ENCODE results near the gene ADORA1.

Gene ADORA1

GRCh38 chr1:203121186-203122015 is 6.1 kb upstream of the ADORA1 start:
- FAIRE-seq (no peak), DNase-seq (ENCODE audit: insufficient read length, low spot score) (no peak)

DNA sequence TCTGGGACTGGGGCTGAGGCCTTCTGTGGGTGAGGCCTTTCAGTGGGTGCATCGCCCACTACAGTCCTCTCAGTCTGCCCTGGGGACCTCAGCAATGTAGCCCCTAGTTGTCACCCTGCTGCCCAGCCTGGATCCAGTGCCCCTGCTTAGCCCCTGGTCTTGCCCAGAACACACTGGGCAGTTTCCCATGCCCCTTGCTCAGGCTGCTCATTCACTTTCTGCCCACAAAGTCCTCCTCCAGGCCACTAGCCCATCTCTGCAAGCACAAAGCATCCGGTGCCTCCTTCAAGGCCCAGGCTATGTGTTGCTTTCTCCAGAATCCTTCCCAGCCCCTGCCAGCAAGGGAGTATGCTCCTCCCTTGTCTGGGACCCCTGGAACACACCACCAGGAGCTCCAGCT is 5.4 kb upstream of the ADORA1 start:
- FAIRE-seq (no peak), DNase-seq (ENCODE audit: insufficient read length, low spot score) (no peak)
- TF ChIP-seq POLR2A (IDR thresholded peaks at IDR 0.05; ENCODE audit: low read depth, low read length), result no peak

More at GRCh38 chr1:203121186-203122015, 6.1 kb upstream of the ADORA1 start:
- no peak for TF ChIP-seq POLR2A (IDR thresholded peaks at IDR 0.05; ENCODE audit: low read depth, low read length)

- no peak for FAIRE-seq
- DNase-seq (ENCODE audit: insufficient read length, low spot score), result no peak
- TF ChIP-seq POLR2A (IDR thresholded peaks at IDR 0.05; ENCODE audit: low read depth, low read length), result no peak
Observed at GRCh38 chr1:203124011-203124410, 3.5 kb upstream of the ADORA1 start.

DNA sequence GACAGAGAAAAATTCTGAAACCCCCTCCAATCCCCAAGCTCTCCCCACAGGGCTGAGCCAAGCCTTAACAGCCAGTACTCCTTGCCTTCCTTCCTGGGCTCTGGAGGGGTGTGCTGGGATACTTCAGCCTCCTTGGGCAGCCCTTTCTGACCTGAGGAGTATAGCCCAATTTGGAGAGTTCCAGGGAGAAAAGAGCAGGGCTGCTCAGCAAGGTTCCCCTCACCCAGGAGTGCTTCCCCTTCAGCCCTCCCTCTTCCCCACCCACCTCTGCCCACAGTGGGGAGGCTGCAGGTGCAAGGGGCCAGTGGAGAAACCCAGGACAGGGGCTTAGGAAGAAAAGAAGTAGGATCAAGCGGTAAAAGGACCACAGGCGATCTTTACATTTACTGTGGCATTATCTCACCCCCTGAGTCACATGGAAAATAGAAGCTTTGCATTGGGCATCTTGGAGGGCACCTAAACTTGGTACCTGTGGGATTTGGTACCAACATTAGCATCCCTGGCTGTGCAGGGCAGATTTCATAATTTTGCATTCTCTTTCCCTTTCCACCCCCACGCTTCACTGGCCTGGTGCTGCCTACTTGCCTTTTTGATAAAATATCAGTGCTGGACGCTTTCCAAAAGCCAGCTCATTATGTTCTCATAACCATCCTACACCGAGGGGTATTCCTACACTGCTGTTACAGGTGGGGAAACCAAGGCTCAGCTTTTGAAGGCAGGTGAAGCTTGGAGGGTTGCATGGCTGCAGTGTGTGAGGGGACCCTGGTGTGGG is 2.8 kb upstream of the ADORA1 start:
- no peak for FAIRE-seq
- no peak for DNase-seq (ENCODE audit: insufficient read length, low spot score)
- TF ChIP-seq POLR2A (IDR thresholded peaks at IDR 0.05; ENCODE audit: low read depth, low read length), result no peak

DNA sequence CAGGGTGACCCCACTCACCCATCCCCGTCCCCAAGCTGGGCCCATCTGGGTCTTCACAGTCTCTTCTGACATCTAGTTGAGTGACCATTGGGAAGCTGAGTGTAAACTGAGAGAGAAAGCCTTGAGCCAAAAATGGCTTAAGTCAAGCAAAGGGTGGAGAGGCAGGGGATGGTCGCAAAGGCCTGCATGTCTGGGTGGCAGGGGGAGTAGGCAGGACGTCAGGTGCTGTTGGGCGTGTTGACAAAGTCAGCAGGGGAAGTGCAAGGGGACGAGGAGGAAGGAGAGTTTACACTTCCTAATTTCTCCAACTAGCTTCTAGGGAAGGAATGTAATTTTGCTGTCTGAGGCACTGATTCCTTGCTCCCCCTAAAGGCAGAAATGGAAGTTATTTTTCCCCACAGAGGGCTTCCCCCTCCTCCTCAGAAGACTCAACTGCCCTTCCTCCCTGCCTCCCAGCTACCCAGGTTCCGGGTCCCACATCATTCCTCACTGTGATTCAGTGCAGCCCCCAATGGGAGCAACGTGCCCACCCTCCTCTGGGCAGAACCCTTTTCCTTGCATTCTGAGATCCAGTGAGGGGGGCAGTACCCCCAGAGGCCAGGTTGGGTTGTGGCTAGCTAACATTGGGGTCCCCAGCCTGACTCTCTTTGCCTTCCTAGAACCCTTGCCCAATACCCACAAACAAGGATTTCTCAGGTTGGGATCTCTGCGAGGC is 1.2 kb upstream of the ADORA1 start:
- TF ChIP-seq POLR2A (IDR thresholded peaks at IDR 0.05; ENCODE audit: low read depth, low read length), result no peak
- FAIRE-seq (no peak), DNase-seq (ENCODE audit: insufficient read length, low spot score) (no peak)

GRCh38 chr1:203126866-203127665 is 460 bp upstream of the ADORA1 start:
- DNase-seq (ENCODE audit: insufficient read length, low spot score), result no peak
- no peak for FAIRE-seq

DNA sequence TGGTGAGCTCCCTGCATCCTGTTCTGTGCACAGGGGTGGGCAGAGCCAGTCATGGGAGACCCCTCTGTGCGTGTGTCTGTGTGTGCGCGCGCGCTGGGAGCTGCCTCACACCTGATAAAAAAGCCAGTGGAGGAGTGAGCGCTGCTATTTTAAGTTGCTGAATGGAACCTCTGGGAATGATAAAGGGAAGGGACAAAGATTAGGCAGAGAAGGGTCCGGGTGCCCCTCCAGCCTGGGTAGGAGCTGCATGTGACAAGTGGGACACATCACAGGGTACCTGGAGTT is 847 bp downstream of the ADORA1 start:
- DNase-seq (ENCODE audit: insufficient read length, low spot score), result no peak
- no peak for TF ChIP-seq POLR2A (IDR thresholded peaks at IDR 0.05; ENCODE audit: low read depth, low read length)
- FAIRE-seq, result no peak

More at GRCh38 chr1:203126866-203127665, 460 bp upstream of the ADORA1 start:
- TF ChIP-seq POLR2A (IDR thresholded peaks at IDR 0.05; ENCODE audit: low read depth, low read length), result no peak

DNA sequence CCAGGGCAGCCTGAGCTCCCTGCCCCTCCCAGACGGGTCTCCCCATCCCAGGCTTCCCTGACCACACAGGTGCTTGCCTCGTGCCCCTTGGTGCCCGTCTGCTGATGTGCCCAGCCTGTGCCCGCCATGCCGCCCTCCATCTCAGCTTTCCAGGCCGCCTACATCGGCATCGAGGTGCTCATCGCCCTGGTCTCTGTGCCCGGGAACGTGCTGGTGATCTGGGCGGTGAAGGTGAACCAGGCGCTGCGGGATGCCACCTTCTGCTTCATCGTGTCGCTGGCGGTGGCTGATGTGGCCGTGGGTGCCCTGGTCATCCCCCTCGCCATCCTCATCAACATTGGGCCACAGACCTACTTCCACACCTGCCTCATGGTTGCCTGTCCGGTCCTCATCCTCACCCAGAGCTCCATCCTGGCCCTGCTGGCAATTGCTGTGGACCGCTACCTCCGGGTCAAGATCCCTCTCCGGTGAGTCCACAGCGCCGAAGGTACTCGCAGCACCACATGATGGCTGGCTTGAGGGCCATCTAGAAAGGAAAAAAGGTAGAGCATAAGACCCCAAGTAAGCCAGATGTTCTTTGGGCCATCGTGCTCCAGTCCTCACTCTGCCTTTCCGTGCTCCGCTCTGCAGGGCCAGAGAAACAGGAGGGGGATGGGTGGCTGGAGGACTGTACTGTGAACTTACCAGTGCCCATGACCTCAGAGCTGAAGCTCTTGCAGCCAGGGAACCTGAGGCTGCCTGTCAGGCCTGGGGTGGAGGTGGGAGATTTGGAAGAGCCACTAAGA is 1.4 kb downstream of the ADORA1 start:
- no peak for TF ChIP-seq POLR2A (IDR thresholded peaks at IDR 0.05; ENCODE audit: low read depth, low read length)
- no peak for DNase-seq (ENCODE audit: insufficient read length, low spot score)
- no peak for FAIRE-seq

DNA sequence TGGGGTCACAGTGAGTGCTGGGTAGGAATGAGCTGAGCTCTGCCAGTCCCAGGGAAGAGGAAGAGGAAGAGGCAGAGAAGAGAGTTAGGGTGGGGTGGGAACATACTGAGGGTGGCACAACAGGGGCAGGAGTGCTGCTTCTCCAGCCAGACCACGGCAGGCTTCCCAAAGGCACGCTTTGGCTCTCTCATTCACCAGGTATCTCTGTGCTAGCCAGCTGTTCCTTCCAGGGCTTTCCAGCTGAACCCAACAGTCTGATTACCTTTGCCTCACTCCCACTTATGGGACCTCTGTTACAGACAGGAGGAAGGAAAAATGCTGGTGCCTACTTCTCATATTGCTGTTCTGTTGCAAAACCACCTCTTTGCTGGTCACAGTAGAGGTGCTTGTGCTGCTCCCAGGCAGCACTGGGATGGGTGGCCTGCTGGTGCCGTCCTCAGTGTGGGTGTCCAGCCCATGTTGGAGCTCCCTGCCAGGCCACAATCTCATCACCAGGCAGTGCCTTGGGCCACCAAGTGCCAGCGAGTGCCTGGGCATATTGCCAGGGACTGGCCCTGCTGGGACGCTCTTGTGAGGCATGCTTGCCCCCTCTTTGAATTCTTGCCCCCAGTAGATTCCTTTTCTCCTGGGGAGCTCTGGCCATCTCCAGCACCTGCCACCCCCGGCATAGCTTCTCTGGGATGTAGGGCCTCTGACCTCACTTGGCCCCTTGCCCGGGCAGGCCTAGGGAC is 2.1 kb downstream of the ADORA1 start:
- FAIRE-seq, result no peak
- DNase-seq (ENCODE audit: insufficient read length, low spot score), result no peak
- TF ChIP-seq POLR2A (IDR thresholded peaks at IDR 0.05; ENCODE audit: low read depth, low read length), result no peak

DNA sequence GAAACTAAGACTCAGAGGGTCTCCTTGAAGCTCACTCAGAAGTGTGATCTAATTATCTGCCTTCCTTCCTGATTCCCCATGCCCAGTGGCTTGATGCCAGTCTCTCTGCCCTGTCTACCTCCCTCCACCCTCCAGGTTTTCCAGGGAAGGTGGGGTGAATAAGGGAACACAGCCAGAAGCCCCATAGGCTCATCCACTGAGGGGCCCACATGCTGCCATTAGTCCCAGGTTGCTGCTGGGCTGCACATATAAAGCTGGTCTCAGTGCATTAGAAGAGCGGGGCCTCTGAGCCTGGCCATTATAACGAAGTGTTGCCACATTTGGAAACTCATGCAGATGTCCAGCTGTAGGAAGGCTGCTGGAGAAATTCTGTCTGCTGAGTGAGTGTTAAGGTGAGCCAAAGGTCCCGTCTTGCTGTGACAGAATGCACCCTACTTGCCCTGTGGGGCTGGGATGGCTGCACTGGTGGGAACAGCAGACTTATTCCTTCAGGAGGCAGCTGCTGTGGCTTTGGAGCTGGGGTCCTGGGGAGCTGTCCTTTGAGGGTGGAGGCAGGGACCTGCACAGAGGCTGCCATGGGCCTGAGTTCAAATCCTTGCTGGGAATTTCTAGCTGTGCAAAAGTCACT is 2.9 kb downstream of the ADORA1 start:
- FAIRE-seq (no peak), DNase-seq (ENCODE audit: insufficient read length, low spot score) (no peak)
- TF ChIP-seq POLR2A (IDR thresholded peaks at IDR 0.05; ENCODE audit: low read depth, low read length), result no peak

DNA sequence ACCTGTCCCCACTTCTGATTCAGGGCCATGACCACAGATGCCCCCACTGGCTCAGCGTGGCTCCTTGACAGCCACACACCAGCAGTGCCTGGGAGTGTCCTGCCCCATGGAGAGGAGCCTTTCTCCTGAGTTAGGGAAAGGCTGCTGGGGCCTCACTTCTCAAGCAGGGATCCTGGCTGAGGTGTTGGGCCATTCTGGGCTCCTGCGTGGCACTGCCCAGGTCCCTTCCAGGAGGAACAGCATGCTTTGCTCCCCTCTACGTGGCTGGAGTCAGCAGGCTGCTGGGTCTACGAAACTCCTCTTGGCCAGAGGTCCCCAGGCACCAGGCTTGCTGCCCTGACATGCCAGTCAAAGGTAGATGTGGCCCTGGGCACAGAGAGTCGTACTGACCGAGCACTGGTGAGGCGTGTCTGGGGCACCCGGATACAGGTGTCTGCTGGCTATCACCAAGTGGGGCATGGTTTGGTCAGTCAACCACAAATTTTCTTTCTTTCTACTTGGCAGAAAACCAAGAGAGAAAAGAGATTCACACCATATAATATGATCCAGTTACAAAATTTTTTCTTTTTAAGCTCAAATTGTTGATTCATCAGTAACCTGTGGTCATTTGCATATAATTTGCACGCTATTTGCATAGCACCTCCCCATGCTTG is 4.1 kb downstream of the ADORA1 start:
- FAIRE-seq, result no peak
- no peak for TF ChIP-seq POLR2A (IDR thresholded peaks at IDR 0.05; ENCODE audit: low read depth, low read length)

More for the DNA sequence above, 4.1 kb downstream of the ADORA1 start:
- DNase-seq (ENCODE audit: insufficient read length, low spot score), result no peak
